Thyroid gland (tissue), 4 donors: ENCODE measurements around the gene BOC. TPM values are rescaled to one million over a fixed set of nuclear protein-coding genes. Genes with fewer than 3 reads are reported as not detected.

Experiments used
- DNase-seq, 2 donors: peaks; one replicate each; pipeline ENCODE4 v3.0.0-alpha.2; 2019
- H3K27ac ChIP-seq, 3 donors: fragments of 200-600 bp; sonication (generic); 1 replicate in 2 of 3; 2 replicates in 1 of 3; pipeline ENCODE4 v1.5.1; 2016 to 2019; ENCODE audit warnings: mild to moderate bottlenecking in 1 of 3, moderate library complexity in 1 of 3
- H3K27me3 ChIP-seq: fragments of 200-600 bp; sonication (generic); one replicate; pipeline ENCODE4 v1.5.1; 2019
- H3K36me3 ChIP-seq, 2 donors: fragments of 200-600 bp; sonication (generic); one replicate each; pipeline ENCODE4 v1.5.1; 2016 to 2019
- H3K4me1 ChIP-seq, 2 donors: fragments of 200-600 bp; sonication (generic); one replicate each; pipeline ENCODE4 v1.5.1; 2017 to 2019
- H3K4me3 ChIP-seq, 3 donors: fragments of 200-600 bp; sonication (generic); replicated peaks in 1 of 3; 1 replicate in 2 of 3; 2 replicates in 1 of 3; pipeline ENCODE4 v1.5.1; 2016; ENCODE audit warnings: mild to moderate bottlenecking in 1 of 3
- H3K9me3 ChIP-seq: fragments of 200-600 bp; sonication (generic); one replicate; pipeline ENCODE4 v1.5.1; 2017
- POLR2A ChIP-seq, 2 donors: fragments of 450-650 bp; IDR thresholded peaks; one replicate each; pipeline ENCODE4 v1.6.1; 2017; ENCODE audit warnings: antibody characterized with exemption in 2 of 2, mild to moderate bottlenecking in 2 of 2, moderate library complexity in 1 of 2
- WGBS, 2 donors: methylation state at CpG; one replicate each; pipeline ENCODE4 v1.1.5; 2017; 5-methylcytosine and 5-hydroxymethylcytosine counted together
- intact Hi-C: fragments of 100-400 bp; cut with DNase I; formaldehyde crosslinking; loops from one replicate; pipeline ENCODE4 v1.15.1; 2023
- total RNA-seq, 4 donors: library from RNA; depleted of rRNA; stranded (reverse); fragments of >200 nt; gene quantifications; one replicate each; pipeline ENCODE4 v1.2.3, GENCODE V29; 2016
- TF ChIP-seq, protein P1 (sequence below), 6 experiments: fragments of 200-600 bp in 3 of 6; fragments of 450-650 bp in 3 of 6; sonication (generic) in 3 of 6; IDR thresholded peaks; one replicate each; pipeline ENCODE4 v1.5.1; 2016 to 2019; ENCODE audit warnings: antibody characterized with exemption in 6 of 6, mild to moderate bottlenecking in 2 of 6, inconsistent platforms in 1 of 6, moderate library complexity in 1 of 6

Gene BOC
- total RNA-seq, 4 donors from 2014 or later, result 40.2 to 68.3 (median 51.2) TPM

DNA sequence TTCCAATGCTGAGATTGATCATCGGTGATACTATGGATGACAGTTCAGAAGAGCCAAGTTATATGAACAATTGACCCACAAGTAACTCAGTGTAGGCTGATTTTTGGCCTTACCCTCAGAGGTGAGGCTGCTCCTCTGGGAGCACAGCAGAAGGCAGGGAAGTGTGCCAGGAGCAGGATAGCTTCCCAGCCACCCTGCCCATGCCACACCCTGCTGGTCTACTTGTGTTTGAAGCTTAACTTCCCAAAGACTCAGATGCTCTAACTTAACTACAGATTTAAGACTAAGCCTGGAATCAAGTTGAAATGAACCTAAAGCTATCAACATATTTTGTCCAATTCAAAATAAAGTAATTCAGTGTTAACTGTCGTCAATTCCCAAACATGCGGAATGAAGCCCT lies 77.5 kb downstream of the BOC start:
- no peak overlapping the region for H3K27ac ChIP-seq
- 88 to 90% methylated on average over 3 of the region's 3 CpGs for WGBS, 2 donors
- intact Hi-C loops, result loop anchor here (2.0 to 5.0 kb wide), 2 partner anchors 154 to 237 kb away; no protein-coding TSS in a partner anchor

DNA sequence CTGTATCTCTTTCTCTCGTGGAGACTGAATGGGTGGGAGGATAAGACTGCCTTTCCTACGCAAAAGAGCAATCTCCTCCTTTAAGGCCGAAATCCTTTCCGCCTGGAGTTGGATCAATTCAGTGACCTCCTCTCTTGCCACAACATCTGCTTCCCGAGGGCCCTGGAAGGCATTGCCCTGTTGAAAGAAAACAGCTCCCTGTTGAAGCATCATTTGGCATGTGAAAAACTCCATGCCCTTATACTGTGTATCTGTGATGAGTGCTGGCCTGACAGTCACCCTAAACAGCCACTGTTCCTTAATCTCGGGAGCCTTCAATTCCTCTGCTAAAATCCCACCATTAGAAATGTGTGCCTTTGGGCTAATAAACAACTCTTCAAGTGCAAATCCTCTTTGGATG lies 80.2 kb downstream of the BOC start:
- H3K4me3 ChIP-seq, result no peak overlapping the region
- no peak overlapping the region for H3K27ac ChIP-seq
- H3K4me1 ChIP-seq, result peaks cover 4 to 11% of the 10 kb centered on the region in 2 donors
- no peaks in the 10 kb centered on the region for H3K9me3 ChIP-seq
- no peak for DNase-seq
- H3K36me3 ChIP-seq, result no peaks in the 10 kb centered on the region
- 80 to 85% methylated on average over 6 of the region's 6 CpGs for WGBS, 2 donors
- no peaks in the 10 kb centered on the region for H3K27me3 ChIP-seq
- no peak for TF ChIP-seq POLR2A (IDR thresholded peaks at IDR 0.05)
- TF ChIP-seq, protein P1, sequence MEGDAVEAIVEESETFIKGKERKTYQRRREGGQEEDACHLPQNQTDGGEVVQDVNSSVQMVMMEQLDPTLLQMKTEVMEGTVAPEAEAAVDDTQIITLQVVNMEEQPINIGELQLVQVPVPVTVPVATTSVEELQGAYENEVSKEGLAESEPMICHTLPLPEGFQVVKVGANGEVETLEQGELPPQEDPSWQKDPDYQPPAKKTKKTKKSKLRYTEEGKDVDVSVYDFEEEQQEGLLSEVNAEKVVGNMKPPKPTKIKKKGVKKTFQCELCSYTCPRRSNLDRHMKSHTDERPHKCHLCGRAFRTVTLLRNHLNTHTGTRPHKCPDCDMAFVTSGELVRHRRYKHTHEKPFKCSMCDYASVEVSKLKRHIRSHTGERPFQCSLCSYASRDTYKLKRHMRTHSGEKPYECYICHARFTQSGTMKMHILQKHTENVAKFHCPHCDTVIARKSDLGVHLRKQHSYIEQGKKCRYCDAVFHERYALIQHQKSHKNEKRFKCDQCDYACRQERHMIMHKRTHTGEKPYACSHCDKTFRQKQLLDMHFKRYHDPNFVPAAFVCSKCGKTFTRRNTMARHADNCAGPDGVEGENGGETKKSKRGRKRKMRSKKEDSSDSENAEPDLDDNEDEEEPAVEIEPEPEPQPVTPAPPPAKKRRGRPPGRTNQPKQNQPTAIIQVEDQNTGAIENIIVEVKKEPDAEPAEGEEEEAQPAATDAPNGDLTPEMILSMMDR (IDR thresholded peaks at IDR 0.05), result no peak
- intact Hi-C loops, result no loop called here

More for the DNA sequence above, 77.5 kb downstream of the BOC start:
- DNase-seq, result no peak
- Histone ChIP-seq H3K36me3 (peaks cover 10 to 14% of the 10 kb centered on the region in 2 donors), H3K9me3 (no peaks in the 10 kb centered on the region), H3K27me3 (no peaks in the 10 kb centered on the region), H3K4me1 (peaks cover 0 to 11% of the 10 kb centered on the region in 2 donors), H3K4me3 (no peak overlapping the region)
- TF ChIP-seq, protein P1 (IDR thresholded peaks at IDR 0.05), result no peak
- no peak for TF ChIP-seq POLR2A (IDR thresholded peaks at IDR 0.05)

DNA sequence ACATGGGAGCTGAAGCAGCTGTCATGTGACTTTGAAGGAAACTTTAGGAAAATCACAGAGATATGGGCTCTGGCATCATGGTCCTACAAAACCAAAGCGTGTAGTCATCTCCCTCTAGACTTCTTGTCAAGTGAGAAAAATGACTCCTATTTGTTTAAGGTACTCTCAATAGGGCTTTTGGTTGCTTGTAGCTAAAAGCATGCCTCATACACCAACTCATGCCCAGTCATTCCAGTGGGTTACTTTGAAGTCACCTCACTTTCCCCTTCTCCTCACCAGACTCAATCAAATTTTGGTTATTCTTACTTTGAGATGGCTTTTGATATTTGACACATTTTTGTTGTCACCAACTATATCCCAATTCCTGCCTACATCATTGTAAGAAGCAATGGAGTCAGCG lies 81.6 kb downstream of the BOC start:
- no peak overlapping the region for H3K27ac ChIP-seq
- intact Hi-C loops, result no loop called here
- TF ChIP-seq, protein P1 (IDR thresholded peaks at IDR 0.05), result no peak
- no peak for TF ChIP-seq POLR2A (IDR thresholded peaks at IDR 0.05)

DNA sequence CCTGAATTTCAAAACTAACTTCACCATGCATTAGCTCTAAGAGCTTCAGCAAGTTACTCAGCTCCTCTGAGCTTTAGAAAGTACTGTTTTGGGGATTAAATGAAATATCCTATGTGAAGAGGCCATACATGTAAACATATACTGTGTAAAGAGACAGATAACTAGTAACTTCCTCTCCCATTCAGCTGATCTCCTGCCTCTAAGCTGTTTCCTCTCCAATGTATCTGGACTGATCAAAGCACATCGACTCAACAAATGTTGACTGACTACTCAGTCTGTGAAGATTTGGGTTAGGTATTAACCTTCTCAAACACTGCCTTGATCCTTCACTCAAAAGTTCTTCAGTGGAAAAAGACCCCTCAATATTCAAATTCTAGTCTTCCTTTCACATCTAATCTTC lies 82.0 kb downstream of the BOC start:
- TF ChIP-seq, protein P1 (IDR thresholded peaks at IDR 0.05), result no peak
- no peak for TF ChIP-seq POLR2A (IDR thresholded peaks at IDR 0.05)
- H3K36me3 ChIP-seq, result no peaks in the 10 kb centered on the region
- H3K27me3 ChIP-seq, result no peaks in the 10 kb centered on the region
- no peaks in the 10 kb centered on the region for H3K9me3 ChIP-seq
- 51 to 62% methylated on average over 1 of the region's 1 CpG for whole genome bisulfite sequencing, 2 donors
- no peak overlapping the region for H3K27ac ChIP-seq
- H3K4me3 ChIP-seq, result no peak overlapping the region
- intact Hi-C loops, result no loop called here
- DNase-seq, result no peak
- peaks cover 0 to 4% of the 10 kb centered on the region in 2 donors for H3K4me1 ChIP-seq

More for the DNA sequence above, 81.6 kb downstream of the BOC start:
- DNase-seq, result no peak
- 85 to 99% methylated on average over 2 of the region's 2 CpGs for WGBS, 2 donors
- Histone ChIP-seq H3K4me3 (no peak overlapping the region), H3K4me1 (peaks cover 0 to 4% of the 10 kb centered on the region in 2 donors), H3K9me3 (no peaks in the 10 kb centered on the region), H3K36me3 (no peaks in the 10 kb centered on the region), H3K27me3 (no peaks in the 10 kb centered on the region)

DNA sequence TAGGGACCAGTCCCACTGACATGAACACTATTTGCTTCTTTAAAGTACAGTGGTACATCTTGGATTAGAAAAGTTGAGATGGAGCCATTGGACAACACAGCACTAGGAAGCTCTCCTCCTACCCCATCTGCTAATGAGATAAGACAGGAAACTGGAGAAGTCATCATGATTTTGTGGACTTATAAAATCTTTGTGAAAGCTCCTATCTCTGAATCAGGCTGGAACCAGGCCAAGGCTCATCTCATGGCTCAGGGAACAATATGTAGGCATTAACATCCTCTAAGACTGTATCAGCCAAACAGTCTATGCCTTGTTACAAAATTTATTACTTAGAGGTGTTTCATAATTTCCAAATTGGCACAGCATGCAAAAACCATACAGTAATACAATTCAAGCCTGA lies 84.1 kb downstream of the BOC start:
- H3K36me3 ChIP-seq, result no peaks in the 10 kb centered on the region
- H3K27ac ChIP-seq, result no peak overlapping the region
- H3K27me3 ChIP-seq, result no peaks in the 10 kb centered on the region
- intact Hi-C loops, result no loop called here
- no peak overlapping the region for H3K4me3 ChIP-seq
- TF ChIP-seq, protein P1 (IDR thresholded peaks at IDR 0.05), result no peak
- H3K9me3 ChIP-seq, result no peaks in the 10 kb centered on the region
- no peak for DNase-seq
- H3K4me1 ChIP-seq, result peaks cover 0 to 4% of the 10 kb centered on the region in 2 donors
